Measurements from ENCODE around the gene LAMB3.

Gene LAMB3

DNA sequence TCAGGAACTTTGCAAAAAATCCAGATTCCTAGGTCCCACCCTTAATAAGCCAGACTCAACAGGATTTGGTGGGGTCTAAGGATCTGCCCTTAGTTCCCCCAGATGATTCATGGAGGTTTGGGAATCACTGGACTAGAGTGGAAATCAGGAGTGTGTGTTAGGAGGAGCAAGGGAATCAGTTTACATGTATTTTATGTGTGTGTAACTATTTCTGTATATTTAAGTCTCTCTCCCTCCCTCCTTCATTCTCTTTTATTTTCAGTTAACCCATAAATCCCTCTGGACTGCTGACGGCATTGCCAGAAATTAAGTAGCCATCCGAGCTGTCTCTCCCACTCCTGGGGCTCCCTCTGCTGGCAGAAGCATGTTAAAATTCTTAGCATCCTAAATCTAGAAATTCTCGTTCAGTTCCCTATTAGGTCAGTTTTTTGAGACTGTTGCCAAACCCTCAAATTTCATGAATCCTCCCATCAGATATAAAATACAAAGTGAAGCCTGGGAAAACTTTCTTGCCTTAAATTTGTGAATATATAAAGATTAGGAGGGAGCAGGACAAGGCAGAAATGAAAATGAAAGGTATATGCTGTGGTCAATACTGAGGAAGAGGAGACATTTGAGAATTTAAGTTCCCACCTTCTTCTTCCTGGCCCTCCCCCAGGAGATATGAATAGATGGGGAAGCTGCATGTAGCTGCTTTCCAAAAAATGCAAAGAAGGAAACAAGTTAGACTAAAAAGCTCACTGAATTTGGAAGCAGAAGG lies 40.7 kb upstream of the LAMB3 start:
- H4K8ac ChIP-seq (ENCODE audit: low read depth, low read length): peak overlapping the region; percentile 71
- H3K79me2 ChIP-seq (ENCODE audit: control insufficient read depth, insufficient read depth, low read length, poor library complexity): no peaks in the 10 kb centered on the region
- H3K9ac ChIP-seq (ENCODE audit: low read length): no peak overlapping the region
- no peak overlapping the region for H2BK12ac ChIP-seq (ENCODE audit: low read length)
- no peak overlapping the region for H3K27ac ChIP-seq (ENCODE audit: low read depth, low read length)
- H4K12ac ChIP-seq (ENCODE audit: low read depth, low read length): no peak overlapping the region
- peaks cover 3% of the 10 kb centered on the region for H3K27me3 ChIP-seq (ENCODE audit: insufficient read depth, low read length)
- no peaks in the 10 kb centered on the region for H3K4me1 ChIP-seq (ENCODE audit: control insufficient read depth in 1 of 2, insufficient read depth in 2 of 2, low read length in 2 of 2)
- H2BK5ac ChIP-seq (ENCODE audit: low read depth, low read length, poor library complexity): no peak overlapping the region
- H3K9me3 ChIP-seq (ENCODE audit: insufficient read depth, low read depth, low read length): no peaks in the 10 kb centered on the region
- no peak overlapping the region for H3K14ac ChIP-seq (ENCODE audit: low read length)
- peak overlapping the region; percentile 74 for H4K91ac ChIP-seq (ENCODE audit: low read depth, low read length)
- H2BK120ac ChIP-seq (ENCODE audit: insufficient read depth, low read length, poor library complexity): no peak overlapping the region
- no peak overlapping the region for H3K18ac ChIP-seq (ENCODE audit: low read length)
- H3K4ac ChIP-seq (ENCODE audit: low read depth, low read length): no peak overlapping the region
- H3K79me1 ChIP-seq (ENCODE audit: low read length): peaks cover 2% of the 10 kb centered on the region
- WGBS (ENCODE audit: extremely low coverage, insufficient coverage, insufficient read length): no CpG with 5 or more reads among the region's 3 CpGs
- H3K4me3 ChIP-seq (ENCODE audit: low read depth, low read length): no peak overlapping the region
- H3K23ac ChIP-seq (ENCODE audit: low read length): no peak overlapping the region
- H2AK5ac ChIP-seq (ENCODE audit: low read length): no peak overlapping the region
- H2AFZ ChIP-seq (ENCODE audit: insufficient read depth, low read length, poor library complexity): no peak overlapping the region
- DNase-seq: peak; percentile 37 to 83
- H3K36me3 ChIP-seq (ENCODE audit: control insufficient read depth in 1 of 2, insufficient read depth in 2 of 2, low read length in 2 of 2): no peaks in the 10 kb centered on the region
- no peak overlapping the region for H3K4me2 ChIP-seq (ENCODE audit: low read length)

GRCh38 chr1:209692296-209692695 lies 40.1 kb upstream of the LAMB3 start:
- H3K23ac ChIP-seq (ENCODE audit: low read length): no peak overlapping the region
- no CpG with 5 or more reads among the region's 4 CpGs for WGBS (ENCODE audit: extremely low coverage, insufficient coverage, insufficient read length)

GRCh38 chr1:209691237-209691636 lies 39.0 kb upstream of the LAMB3 start:
- no peak overlapping the region for H4K12ac ChIP-seq (ENCODE audit: low read depth, low read length)
- no peak overlapping the region for H4K8ac ChIP-seq (ENCODE audit: low read depth, low read length)
- no peak overlapping the region for H2BK120ac ChIP-seq (ENCODE audit: insufficient read depth, low read length, poor library complexity)
- no peak overlapping the region for H3K4ac ChIP-seq (ENCODE audit: low read depth, low read length)
- no CpG with 5 or more reads among the region's 3 CpGs for WGBS (ENCODE audit: extremely low coverage, insufficient coverage, insufficient read length)
- no peak overlapping the region for H2BK12ac ChIP-seq (ENCODE audit: low read length)
- H2AFZ ChIP-seq (ENCODE audit: insufficient read depth, low read length, poor library complexity): no peak overlapping the region
- peaks cover 2% of the 10 kb centered on the region for H3K79me1 ChIP-seq (ENCODE audit: low read length)
- H3K27me3 ChIP-seq (ENCODE audit: insufficient read depth, low read length): peaks cover 3% of the 10 kb centered on the region
- no peaks in the 10 kb centered on the region for H3K4me1 ChIP-seq (ENCODE audit: control insufficient read depth in 1 of 2, insufficient read depth in 2 of 2, low read length in 2 of 2)
- H3K23ac ChIP-seq (ENCODE audit: low read length): no peak overlapping the region
- no peaks in the 10 kb centered on the region for H3K9me3 ChIP-seq (ENCODE audit: insufficient read depth, low read depth, low read length)
- H4K91ac ChIP-seq (ENCODE audit: low read depth, low read length): no peak overlapping the region
- H3K27ac ChIP-seq (ENCODE audit: low read depth, low read length): no peak overlapping the region
- no peak overlapping the region for H2BK5ac ChIP-seq (ENCODE audit: low read depth, low read length, poor library complexity)
- no peak overlapping the region for H3K4me2 ChIP-seq (ENCODE audit: low read length)
- H3K18ac ChIP-seq (ENCODE audit: low read length): no peak overlapping the region
- no peak overlapping the region for H3K9ac ChIP-seq (ENCODE audit: low read length)
- DNase-seq: no peak
- H3K36me3 ChIP-seq (ENCODE audit: control insufficient read depth in 1 of 2, insufficient read depth in 2 of 2, low read length in 2 of 2): no peaks in the 10 kb centered on the region
- H2AK5ac ChIP-seq (ENCODE audit: low read length): no peak overlapping the region
- H3K4me3 ChIP-seq (ENCODE audit: low read depth, low read length): no peak overlapping the region
- no peak overlapping the region for H3K14ac ChIP-seq (ENCODE audit: low read length)
- H3K79me2 ChIP-seq (ENCODE audit: control insufficient read depth, insufficient read depth, low read length, poor library complexity): no peaks in the 10 kb centered on the region

More at GRCh38 chr1:209692296-209692695, 40.1 kb upstream of the LAMB3 start:
- no peaks in the 10 kb centered on the region for H3K36me3 ChIP-seq (ENCODE audit: control insufficient read depth in 1 of 2, insufficient read depth in 2 of 2, low read length in 2 of 2)
- no peak overlapping the region for H3K4me2 ChIP-seq (ENCODE audit: low read length)
- H2AFZ ChIP-seq (ENCODE audit: insufficient read depth, low read length, poor library complexity): no peak overlapping the region
- no peaks in the 10 kb centered on the region for H3K9me3 ChIP-seq (ENCODE audit: insufficient read depth, low read depth, low read length)
- H3K79me1 ChIP-seq (ENCODE audit: low read length): peaks cover 2% of the 10 kb centered on the region
- no peak overlapping the region for H2BK12ac ChIP-seq (ENCODE audit: low read length)
- H3K4me1 ChIP-seq (ENCODE audit: control insufficient read depth in 1 of 2, insufficient read depth in 2 of 2, low read length in 2 of 2): no peaks in the 10 kb centered on the region
- H3K27me3 ChIP-seq (ENCODE audit: insufficient read depth, low read length): peaks cover 3% of the 10 kb centered on the region
- no peak overlapping the region for H3K4me3 ChIP-seq (ENCODE audit: low read depth, low read length)
- no peak overlapping the region for H2BK5ac ChIP-seq (ENCODE audit: low read depth, low read length, poor library complexity)
- H3K9ac ChIP-seq (ENCODE audit: low read length): no peak overlapping the region
- DNase-seq: no peak
- H4K12ac ChIP-seq (ENCODE audit: low read depth, low read length): no peak overlapping the region
- H3K14ac ChIP-seq (ENCODE audit: low read length): no peak overlapping the region
- no peak overlapping the region for H2AK5ac ChIP-seq (ENCODE audit: low read length)
- H3K4ac ChIP-seq (ENCODE audit: low read depth, low read length): no peak overlapping the region
- no peak overlapping the region for H3K18ac ChIP-seq (ENCODE audit: low read length)
- no peak overlapping the region for H3K27ac ChIP-seq (ENCODE audit: low read depth, low read length)
- no peak overlapping the region for H2BK120ac ChIP-seq (ENCODE audit: insufficient read depth, low read length, poor library complexity)
- no peak overlapping the region for H4K91ac ChIP-seq (ENCODE audit: low read depth, low read length)
- H4K8ac ChIP-seq (ENCODE audit: low read depth, low read length): no peak overlapping the region
- no peaks in the 10 kb centered on the region for H3K79me2 ChIP-seq (ENCODE audit: control insufficient read depth, insufficient read depth, low read length, poor library complexity)

GRCh38 chr1:209689477-209689876 lies 37.3 kb upstream of the LAMB3 start:
- no peaks in the 10 kb centered on the region for H3K4me1 ChIP-seq (ENCODE audit: control insufficient read depth in 1 of 2, insufficient read depth in 2 of 2, low read length in 2 of 2)
- H2AK5ac ChIP-seq (ENCODE audit: low read length): no peak overlapping the region
- H3K18ac ChIP-seq (ENCODE audit: low read length): no peak overlapping the region
- H3K23ac ChIP-seq (ENCODE audit: low read length): no peak overlapping the region
- no peak overlapping the region for H3K27ac ChIP-seq (ENCODE audit: low read depth, low read length)
- H2AFZ ChIP-seq (ENCODE audit: insufficient read depth, low read length, poor library complexity): no peak overlapping the region
- H3K4me3 ChIP-seq (ENCODE audit: low read depth, low read length): no peak overlapping the region
- H3K9me3 ChIP-seq (ENCODE audit: insufficient read depth, low read depth, low read length): no peaks in the 10 kb centered on the region
- no peak overlapping the region for H2BK120ac ChIP-seq (ENCODE audit: insufficient read depth, low read length, poor library complexity)
- no peak overlapping the region for H3K4ac ChIP-seq (ENCODE audit: low read depth, low read length)
- H3K79me2 ChIP-seq (ENCODE audit: control insufficient read depth, insufficient read depth, low read length, poor library complexity): no peaks in the 10 kb centered on the region
- H3K4me2 ChIP-seq (ENCODE audit: low read length): no peak overlapping the region
- no peak overlapping the region for H4K12ac ChIP-seq (ENCODE audit: low read depth, low read length)
- peaks cover 3% of the 10 kb centered on the region for H3K27me3 ChIP-seq (ENCODE audit: insufficient read depth, low read length)
- DNase-seq: no peak
- no peak overlapping the region for H4K91ac ChIP-seq (ENCODE audit: low read depth, low read length)
- no peak overlapping the region for H3K9ac ChIP-seq (ENCODE audit: low read length)
- WGBS (ENCODE audit: extremely low coverage, insufficient coverage, insufficient read length): no CpG with 5 or more reads among the region's 4 CpGs
- H4K8ac ChIP-seq (ENCODE audit: low read depth, low read length): no peak overlapping the region
- H2BK5ac ChIP-seq (ENCODE audit: low read depth, low read length, poor library complexity): no peak overlapping the region
- no peaks in the 10 kb centered on the region for H3K36me3 ChIP-seq (ENCODE audit: control insufficient read depth in 1 of 2, insufficient read depth in 2 of 2, low read length in 2 of 2)
- peaks cover 2% of the 10 kb centered on the region for H3K79me1 ChIP-seq (ENCODE audit: low read length)
- no peak overlapping the region for H3K14ac ChIP-seq (ENCODE audit: low read length)
- no peak overlapping the region for H2BK12ac ChIP-seq (ENCODE audit: low read length)
